Dermis lymphatic vessel endothelial cell (primary cell): ENCODE results near the gene TTC27. TPM values are rescaled to one million over a fixed set of nuclear protein-coding genes. Genes with fewer than 3 reads are reported as not detected.

Source experiments
- total RNA-seq: library from RNA; depleted of rRNA; stranded (reverse); fragments of >200 nt; gene quantifications from 2 replicates; pipeline ENCODE4 v1.2.1, GENCODE V29; 2014

TTC27 gene
- 12.0 and 25.4 TPM in 2 replicates for total RNA-seq

DNA sequence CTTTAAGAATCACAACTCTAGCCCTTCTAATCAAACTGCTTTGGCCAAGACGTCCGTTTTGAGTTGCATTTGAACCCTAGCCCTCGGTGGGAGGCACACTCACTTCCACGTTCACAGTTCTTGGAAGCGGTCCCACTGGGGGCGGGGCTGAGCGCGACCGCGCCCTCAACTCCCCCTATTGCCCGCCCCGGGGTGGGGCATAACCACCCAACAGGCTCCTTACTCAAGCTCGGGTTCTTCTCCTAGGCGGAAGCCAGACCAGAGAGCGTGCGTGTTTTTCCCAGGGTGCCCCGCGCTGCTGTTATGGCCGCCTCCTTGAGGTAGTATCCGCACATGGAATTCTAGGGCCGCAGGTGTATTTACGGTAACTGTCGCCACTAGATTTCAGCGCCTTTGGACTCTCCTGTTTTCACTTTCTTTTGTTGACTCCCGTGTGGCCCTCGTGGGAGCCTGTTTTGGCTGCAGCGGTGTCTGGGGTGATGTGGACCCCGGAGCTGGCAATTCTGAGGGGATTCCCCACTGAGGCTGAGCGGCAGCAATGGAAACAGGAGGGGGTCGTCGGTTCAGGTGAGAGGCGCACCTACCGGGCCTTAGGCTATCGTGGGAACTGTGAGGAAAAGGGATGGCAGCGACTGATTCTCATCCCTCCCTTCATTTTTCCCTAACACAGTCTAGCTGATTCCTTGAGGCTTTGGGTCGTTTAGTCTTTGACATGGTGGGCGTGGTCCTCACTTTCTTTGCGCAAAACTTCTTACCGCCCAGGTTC, at the start of gene TTC27:
TSS of gene TTC27 (plus strand) at position 237 of the 766 bp plus-strand sequence. CDS start at position 480, 243 bp downstream.

